Spleen (tissue), 11 donors: ENCODE results near the gene INHBB. TPM values are rescaled to one million over a fixed set of nuclear protein-coding genes. Genes with fewer than 3 reads are reported as not detected.

ENCODE experiments used
- DNase-seq: peaks from one replicate; pipeline ENCODE4 v3.0.0-alpha.2; 2020
- H3K27ac ChIP-seq, 8 donors: fragments of 200-600 bp; sonication (generic) in 7 of 8; 1 replicate in 4 of 8; 2 replicates in 4 of 8; pipeline versions ENCODE4 v1.5.0 to v1.8.0; 2016 to 2021; ENCODE audit warnings: inconsistent platforms in 4 of 8, mild to moderate bottlenecking in 4 of 8, moderate library complexity in 1 of 8
- H3K27me3 ChIP-seq, 7 donors: fragments of 200-600 bp; sonication (generic) in 6 of 7; replicated peaks in 1 of 7; 1 replicate in 4 of 7; 2 replicates in 3 of 7; pipeline versions ENCODE4 v1.5.0 to v1.8.0; 2016 to 2021; ENCODE audit warnings: inconsistent platforms in 3 of 7, mild to moderate bottlenecking in 1 of 7
- H3K36me3 ChIP-seq, 6 donors: fragments of 200-600 bp; sonication (generic) in 5 of 6; 1 replicate in 4 of 6; 2 replicates in 2 of 6; pipeline versions ENCODE4 v1.5.0 to v1.8.0; 2016 to 2021; ENCODE audit warnings: inconsistent platforms in 2 of 6
- H3K4me1 ChIP-seq, 6 donors: fragments of 200-600 bp; sonication (generic) in 5 of 6; 1 replicate in 3 of 6; 2 replicates in 3 of 6; pipeline versions ENCODE4 v1.5.0 to v1.8.0; 2016 to 2021; ENCODE audit warnings: inconsistent platforms in 3 of 6
- H3K4me3 ChIP-seq, 8 donors: fragments of 200-600 bp; sonication (generic) in 7 of 8; 1 replicate in 4 of 8; 2 replicates in 4 of 8; pipeline versions ENCODE4 v1.5.0 to v1.8.0; 2016 to 2021; ENCODE audit warnings: inconsistent platforms in 4 of 8, mild to moderate bottlenecking in 4 of 8, moderate library complexity in 2 of 8
- H3K9me3 ChIP-seq, 8 donors: fragments of 200-600 bp; sonication (generic) in 7 of 8; 1 replicate in 4 of 8; 2 replicates in 4 of 8; pipeline versions ENCODE4 v1.5.0 to v1.8.0; 2016 to 2021; ENCODE audit warnings: inconsistent platforms in 4 of 8
- POLR2A ChIP-seq, 3 donors: fragments of 450-650 bp; IDR thresholded peaks; one replicate each; pipeline ENCODE4 v1.5.1; 2017; ENCODE audit warnings: antibody characterized with exemption in 3 of 3, mild to moderate bottlenecking in 1 of 3
- POLR2AphosphoS5 ChIP-seq, 3 donors: sonication (generic); formaldehyde crosslinking; IDR thresholded peaks; one replicate each; pipeline ENCODE4 v1.5.1; 2017; ENCODE audit warnings: antibody characterized with exemption in 3 of 3
- WGBS, 5 donors: extraction: QIAGEN DNeasy Blood & Tissue Kit in 3 of 5; methylation state at CpG; one replicate each; pipeline versions ENCODE4 v1.1.5 to v1.1.7; 2013 to 2018; 5-methylcytosine and 5-hydroxymethylcytosine counted together
- intact Hi-C: fragments of 100-400 bp; cut with DNase I; formaldehyde crosslinking; loops from one replicate; pipeline ENCODE4 v1.15.0; 2023; ENCODE audit warnings: low total_unique reads
- polyA plus RNA-seq, 3 donors: library from polyadenylated mRNA; stranded (reverse); fragments of 200-250 nt; gene quantifications; one replicate each; pipeline ENCODE4 v1.2.1, GENCODE V29; 2013
- total RNA-seq, 7 donors: library from RNA; depleted of rRNA in 3 of 7; stranded (reverse); fragments of >200 nt in 3 of 7; fragmentation: NEBNext Ultra II Directional in 4 of 7; extraction: Animal tissue kit (Norgen Biotek cat#: 25700) in 4 of 7; gene quantifications; one replicate each; pipeline versions ENCODE4 v1.1.0 to v1.2.1, GENCODE V29; 2016 to 2021
- TF ChIP-seq, protein P1 (sequence below), 11 experiments: fragments of 200-600 bp in 7 of 11; fragments of 450-650 bp in 4 of 11; sonication (generic) in 4 of 11; IDR thresholded peaks in 8 of 11; conservative IDR thresholded peaks in 3 of 11; 1 replicate in 7 of 11; 2 replicates in 4 of 11; pipeline versions ENCODE4 v1.4.0 to v1.8.0; 2016 to 2021; ENCODE audit warnings: antibody characterized with exemption in 11 of 11, inconsistent platforms in 4 of 11, mild to moderate bottlenecking in 1 of 11
- donor health status: healthy with polysubstance abuse.
- donor health status: DM: no; HTN: no; CAD: no; lungs with moderate emphysema.
- donor health status: DM: no; HTN: no; CAD: no.
- donor health status: Bipolar disorder and iron deficiency.
- donor health status: healthy.
- donor health status: DM: no; HTN: no; CAD: no.
- donor health status: DM: yes; HTN: yes; CAD: no.

INHBB gene
- total and polyA plus RNA-seq, 10 donors: 0.26 to 1.5 (median 0.67) TPM

DNA sequence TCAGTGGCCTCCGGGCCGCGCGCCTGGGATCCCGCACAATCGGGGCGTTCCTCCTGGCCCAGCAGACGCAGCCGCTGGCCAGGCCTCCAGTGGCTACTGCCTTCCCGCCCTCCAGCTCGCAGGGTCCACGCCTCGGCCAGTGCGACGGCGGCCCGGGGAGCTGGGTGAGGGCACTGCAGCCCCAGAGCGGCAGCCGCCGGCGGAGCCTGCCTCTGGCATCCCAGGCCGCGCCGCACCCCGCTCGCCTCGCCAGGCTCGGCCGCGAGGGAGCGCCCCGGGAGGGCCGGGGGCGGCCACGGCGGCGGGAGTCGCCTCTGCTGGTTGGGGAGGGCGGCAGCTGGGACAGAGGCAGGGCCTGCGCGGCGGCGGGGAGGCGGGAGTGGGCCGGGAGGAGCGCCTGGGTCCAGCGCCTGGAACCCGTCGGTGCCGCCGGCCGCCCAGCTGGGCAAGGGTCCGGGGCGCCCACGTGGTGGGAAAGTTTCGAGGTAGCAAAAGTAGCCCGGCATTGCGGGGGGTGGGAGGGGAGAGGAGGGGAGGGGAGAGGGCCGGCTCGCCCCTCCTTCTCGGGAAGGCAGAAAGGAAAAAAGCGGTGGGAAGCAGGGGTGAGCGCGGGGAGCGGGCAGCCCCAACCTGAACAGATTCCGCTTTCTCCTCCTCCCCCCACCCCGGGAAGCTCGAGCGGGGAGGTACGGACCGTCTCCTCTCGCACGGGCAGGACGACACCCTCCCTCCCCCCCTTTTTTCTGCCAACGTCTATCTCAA is 1.5 kb upstream of the INHBB start:
- H3K36me3 ChIP-seq: peaks cover 0 to 3% (median 0%) of the 10 kb centered on the region in 6 donors
- H3K27me3 ChIP-seq: peaks cover 3 to 99% (median 89%) of the 10 kb centered on the region in 7 donors
- TF ChIP-seq POLR2AphosphoS5 (IDR thresholded peaks at IDR 0.05) (no peak), POLR2A (IDR thresholded peaks at IDR 0.05) (no peak)
- TF ChIP-seq, protein P1, sequence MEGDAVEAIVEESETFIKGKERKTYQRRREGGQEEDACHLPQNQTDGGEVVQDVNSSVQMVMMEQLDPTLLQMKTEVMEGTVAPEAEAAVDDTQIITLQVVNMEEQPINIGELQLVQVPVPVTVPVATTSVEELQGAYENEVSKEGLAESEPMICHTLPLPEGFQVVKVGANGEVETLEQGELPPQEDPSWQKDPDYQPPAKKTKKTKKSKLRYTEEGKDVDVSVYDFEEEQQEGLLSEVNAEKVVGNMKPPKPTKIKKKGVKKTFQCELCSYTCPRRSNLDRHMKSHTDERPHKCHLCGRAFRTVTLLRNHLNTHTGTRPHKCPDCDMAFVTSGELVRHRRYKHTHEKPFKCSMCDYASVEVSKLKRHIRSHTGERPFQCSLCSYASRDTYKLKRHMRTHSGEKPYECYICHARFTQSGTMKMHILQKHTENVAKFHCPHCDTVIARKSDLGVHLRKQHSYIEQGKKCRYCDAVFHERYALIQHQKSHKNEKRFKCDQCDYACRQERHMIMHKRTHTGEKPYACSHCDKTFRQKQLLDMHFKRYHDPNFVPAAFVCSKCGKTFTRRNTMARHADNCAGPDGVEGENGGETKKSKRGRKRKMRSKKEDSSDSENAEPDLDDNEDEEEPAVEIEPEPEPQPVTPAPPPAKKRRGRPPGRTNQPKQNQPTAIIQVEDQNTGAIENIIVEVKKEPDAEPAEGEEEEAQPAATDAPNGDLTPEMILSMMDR (IDR thresholded peaks at IDR 0.05 in 8 of 11, conservative IDR thresholded peaks at IDR 0.05 in 3 of 11): no peak
- H3K9me3 ChIP-seq: no peaks in the 10 kb centered on the region
- intact Hi-C loops: loop anchor here (5.0 kb wide), 1 partner anchor 333 kb away; no protein-coding TSS in a partner anchor
- peak overlapping the region in 2 of 8 donors; percentile 57 to 77 for H3K27ac ChIP-seq
- H3K4me1 ChIP-seq: peaks cover 28 to 64% (median 50%) of the 10 kb centered on the region in 6 donors
- peak; percentile 82 for DNase-seq
- peak overlapping the region; percentile 37 to 80 (median 53) for H3K4me3 ChIP-seq
- 2 to 6% (median 4%) methylated on average over 20 to 72 of the region's 75 CpGs for WGBS, 5 donors

DNA sequence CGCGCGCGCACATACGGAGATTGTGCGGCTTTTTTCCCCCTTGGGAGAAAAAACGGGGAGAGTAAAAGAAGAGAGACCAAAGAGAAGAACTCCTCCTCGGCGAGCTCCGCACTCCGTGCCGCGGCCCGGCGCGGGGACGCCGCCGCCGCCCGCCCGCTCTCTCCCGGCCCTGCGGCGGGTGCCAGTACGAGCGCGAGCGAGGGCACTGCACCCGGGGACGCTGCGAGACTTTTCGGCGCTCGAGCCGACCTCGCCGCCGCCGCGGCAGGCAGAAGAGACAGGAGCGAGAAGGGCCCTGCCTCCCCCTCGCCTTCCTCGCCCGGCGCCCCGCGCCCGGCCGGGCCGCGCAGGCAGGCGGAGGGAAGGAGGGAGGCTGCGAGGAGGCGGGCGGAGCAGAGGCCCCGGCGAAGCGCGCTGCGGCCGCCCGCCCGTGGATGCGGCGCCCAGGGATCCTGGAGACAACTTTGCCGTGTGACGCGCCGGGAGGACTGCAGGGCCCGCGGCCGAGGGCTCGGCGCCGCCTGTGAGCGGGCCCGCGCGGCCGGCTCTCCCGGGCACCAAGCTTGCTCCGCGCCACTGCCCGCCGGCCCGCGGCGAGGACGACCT is 857 bp upstream of the INHBB start:
- no peak for DNase-seq
- Histone ChIP-seq H3K27me3 (peaks cover 3 to 99% (median 91%) of the 10 kb centered on the region in 7 donors), H3K27ac (peak overlapping the region in 2 of 8 donors; percentile 57 to 77), H3K4me1 (peaks cover 28 to 61% (median 50%) of the 10 kb centered on the region in 6 donors), H3K9me3 (no peaks in the 10 kb centered on the region), H3K36me3 (peaks cover 0 to 7% (median 0%) of the 10 kb centered on the region in 6 donors), H3K4me3 (peak overlapping the region; percentile 37 to 80 (median 53))
- 0 to 2% (median 0%) methylated on average over 55 to 90 of the region's 90 CpGs for WGBS, 5 donors
- TF ChIP-seq POLR2A (IDR thresholded peaks at IDR 0.05) (no peak), POLR2AphosphoS5 (IDR thresholded peaks at IDR 0.05) (no peak)
- intact Hi-C loops: loop anchor here (5.0 kb wide), 2 partner anchors 212 to 332 kb away; no protein-coding TSS in a partner anchor

DNA sequence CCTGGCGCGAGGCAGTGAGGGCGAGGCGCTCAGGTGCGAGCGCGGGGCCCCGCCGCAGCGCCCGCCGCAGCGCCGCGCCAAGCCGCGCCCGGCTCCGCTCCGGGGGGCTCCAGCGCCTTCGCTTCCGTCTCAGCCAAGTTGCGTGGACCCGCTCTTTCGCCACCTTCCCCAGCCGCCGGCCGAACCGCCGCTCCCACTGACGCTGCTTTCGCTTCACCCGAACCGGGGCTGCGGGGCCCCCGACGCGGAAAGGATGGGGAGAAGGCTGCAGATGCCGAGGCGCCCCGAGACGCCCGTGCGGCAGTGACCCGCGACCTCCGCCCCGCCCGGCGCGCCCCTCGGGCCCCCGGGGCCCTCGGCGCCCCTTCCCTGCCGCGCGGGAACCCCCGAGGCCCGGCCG is 328 bp upstream of the INHBB start:
- peak overlapping the region in 2 of 8 donors; percentile 57 to 77 for H3K27ac ChIP-seq
- peak; percentile 82 for DNase-seq
- intact Hi-C loops: loop anchor here (5.0 kb wide), 1 partner anchor 212 kb away; no protein-coding TSS in a partner anchor
- WGBS, 5 donors: 0 to 2% (median 1%) methylated on average over 1 to 62 of the region's 62 CpGs
- H3K27me3 ChIP-seq: peaks cover 3 to 99% (median 90%) of the 10 kb centered on the region in 7 donors
- peak overlapping the region in 7 of 8 donors; percentile 40 to 80 (median 54) for H3K4me3 ChIP-seq
- H3K4me1 ChIP-seq: peaks cover 28 to 61% (median 50%) of the 10 kb centered on the region in 6 donors
- H3K36me3 ChIP-seq: peaks cover 0 to 7% (median 0%) of the 10 kb centered on the region in 6 donors
- TF ChIP-seq POLR2AphosphoS5 (IDR thresholded peaks at IDR 0.05) (no peak), POLR2A (IDR thresholded peaks at IDR 0.05) (no peak)
- TF ChIP-seq, protein P1 (IDR thresholded peaks at IDR 0.05 in 8 of 11, conservative IDR thresholded peaks at IDR 0.05 in 3 of 11): no peak
- no peaks in the 10 kb centered on the region for H3K9me3 ChIP-seq

DNA sequence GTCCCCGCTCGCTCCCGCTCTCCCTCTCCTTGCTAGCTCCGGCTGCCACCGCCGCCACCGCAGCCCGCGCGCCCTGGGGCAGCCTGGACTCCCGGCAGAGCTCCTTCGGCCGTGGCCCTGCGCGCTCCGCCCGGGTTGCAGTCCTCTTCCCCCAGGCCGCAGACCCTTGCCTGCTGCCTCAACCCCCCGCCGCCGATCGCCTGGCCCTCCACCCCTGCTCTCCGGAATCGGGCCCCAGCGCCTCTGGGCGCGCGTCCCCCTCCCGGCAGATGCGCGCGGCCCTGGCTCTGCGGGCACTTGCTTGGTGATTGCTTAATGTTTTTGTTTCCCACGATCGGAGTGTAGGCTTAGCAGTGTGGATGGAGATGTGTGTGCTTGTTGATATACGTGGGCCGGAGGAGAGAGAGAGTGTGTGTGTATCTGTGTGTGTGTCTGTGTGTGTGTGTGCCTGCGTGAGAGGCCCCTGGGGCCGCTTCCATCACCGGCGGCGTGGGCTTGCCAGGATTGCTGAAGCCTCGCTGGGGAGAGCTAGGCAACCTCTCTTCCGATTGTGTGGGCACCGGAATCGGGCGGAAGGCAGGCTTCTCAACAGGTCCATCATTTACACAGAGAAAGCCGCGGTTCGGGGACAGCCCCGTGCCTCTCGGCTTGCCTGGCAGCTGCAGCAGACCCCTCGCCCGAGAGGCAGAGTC is 877 bp downstream of the INHBB start:
- H3K27me3 ChIP-seq: peaks cover 3 to 96% (median 78%) of the 10 kb centered on the region in 7 donors
- intact Hi-C loops: loop anchor here (5.0 kb wide), 1 partner anchor 210 kb away; no protein-coding TSS in a partner anchor
- peaks cover 0 to 7% (median 0%) of the 10 kb centered on the region in 6 donors for H3K36me3 ChIP-seq
- peak overlapping the region in 1 of 8 donors; percentile 67 for H3K27ac ChIP-seq
- TF ChIP-seq POLR2AphosphoS5 (IDR thresholded peaks at IDR 0.05) (no peak), POLR2A (IDR thresholded peaks at IDR 0.05) (no peak)
- TF ChIP-seq, protein P1 (IDR thresholded peaks at IDR 0.05 in 8 of 11, conservative IDR thresholded peaks at IDR 0.05 in 3 of 11): no peak
- WGBS, 5 donors: 1 to 3% (median 1%) methylated on average over 17 to 54 of the region's 54 CpGs
- H3K4me3 ChIP-seq: peak overlapping the region in 7 of 8 donors; percentile 22 to 80 (median 43)
- DNase-seq: peak; percentile 81
- H3K4me1 ChIP-seq: peaks cover 28 to 58% (median 48%) of the 10 kb centered on the region in 6 donors
- H3K9me3 ChIP-seq: no peaks in the 10 kb centered on the region
